Duodenal mucosa (tissue), 2 donors: ENCODE results near the gene CNDP2.
"Not testable (repeated sequence)": the region's sequence is repeated elsewhere in the genome, so short reads cannot be mapped to it uniquely, and the experiment has no call there.

ENCODE experiments used
- H3K27ac ChIP-seq: one replicate; pipeline ENCODE4 v1.7.0; 2013; ENCODE audit warnings: low read depth, low read length
- H3K27me3 ChIP-seq, 2 donors: one replicate each; pipeline ENCODE4 v1.7.0; 2013; ENCODE audit warnings: low read length in 2 of 2, control low read depth in 1 of 2; ENCODE audit not compliant: insufficient read depth in 2 of 2, control insufficient read depth in 1 of 2
- H3K36me3 ChIP-seq, 2 donors: one replicate each; pipeline ENCODE4 v1.7.0; 2013; ENCODE audit warnings: low read length in 2 of 2, control low read depth in 1 of 2; ENCODE audit not compliant: insufficient read depth in 2 of 2, control insufficient read depth in 1 of 2
- H3K4me1 ChIP-seq, 2 donors: one replicate each; pipeline ENCODE4 v1.7.0; 2013; ENCODE audit warnings: low read length in 2 of 2, control low read depth in 1 of 2; ENCODE audit not compliant: insufficient read depth in 2 of 2, control insufficient read depth in 1 of 2
- H3K4me3 ChIP-seq, 2 donors: one replicate each; pipeline ENCODE4 v1.7.0; 2013; ENCODE audit warnings: low read length in 2 of 2, low read depth in 1 of 2
- H3K9ac ChIP-seq, 2 donors: one replicate each; pipeline ENCODE4 v1.7.0; 2013; ENCODE audit warnings: low read length in 2 of 2, low read depth in 1 of 2
- H3K9me3 ChIP-seq, 2 donors: one replicate each; pipeline ENCODE4 v1.7.0; 2013; ENCODE audit warnings: low read length in 2 of 2, control low read depth in 1 of 2; ENCODE audit not compliant: control insufficient read depth in 1 of 2

Gene CNDP2

GRCh38 chr18:74524915-74525314 lies 28.8 kb downstream of the CNDP2 start:
- H3K27ac ChIP-seq, H3K4me3 ChIP-seq, H3K9ac ChIP-seq, H3K27me3 ChIP-seq, H3K9me3 ChIP-seq: not testable (repeated sequence)
- H3K4me1 ChIP-seq: peaks cover 33 to 40% of the 10 kb centered on the region in 2 donors
- H3K36me3 ChIP-seq: peaks cover 13 to 17% of the 10 kb centered on the region in 2 donors

- Histone ChIP-seq H3K27ac (peak overlapping the region; percentile 59), H3K9ac (no peak overlapping the region), H3K4me3 (no peak overlapping the region)
These were observed 29.6 kb downstream of the CNDP2 start for GRCh38 chr18:74525741-74526140.

GRCh38 chr18:74526488-74526887 lies 30.3 kb downstream of the CNDP2 start:
- Histone ChIP-seq H3K27me3 (no peaks in the 10 kb centered on the region), H3K4me3 (no peak overlapping the region), H3K9me3 (no peaks in the 10 kb centered on the region), H3K36me3 (peaks cover 3% of the 10 kb centered on the region in 2 donors), H3K27ac (no peak overlapping the region), H3K4me1 (peaks cover 38 to 49% of the 10 kb centered on the region in 2 donors), H3K9ac (no peak overlapping the region)

More at GRCh38 chr18:74525741-74526140, 29.6 kb downstream of the CNDP2 start:
- Histone ChIP-seq H3K9me3 (no peaks in the 10 kb centered on the region), H3K36me3 (peaks cover 5 to 10% of the 10 kb centered on the region in 2 donors), H3K27me3 (no peaks in the 10 kb centered on the region), H3K4me1 (peaks cover 38 to 46% of the 10 kb centered on the region in 2 donors)

GRCh38 chr18:74528478-74528877 lies 32.3 kb downstream of the CNDP2 start:
- H3K4me3 ChIP-seq: no peak overlapping the region
- no peak overlapping the region for H3K9ac ChIP-seq
- H3K4me1 ChIP-seq: peaks cover 37 to 47% of the 10 kb centered on the region in 2 donors
- no peaks in the 10 kb centered on the region for H3K9me3 ChIP-seq
- no peak overlapping the region for H3K27ac ChIP-seq
- no peaks in the 10 kb centered on the region for H3K27me3 ChIP-seq
- H3K36me3 ChIP-seq: no peaks in the 10 kb centered on the region

- H3K4me1 ChIP-seq: peaks cover 33 to 42% of the 10 kb centered on the region in 2 donors
- H3K27me3 ChIP-seq: no peaks in the 10 kb centered on the region
- H3K27ac ChIP-seq: no peak overlapping the region
- no peaks in the 10 kb centered on the region for H3K36me3 ChIP-seq
- H3K4me3 ChIP-seq: no peak overlapping the region
- H3K9me3 ChIP-seq: no peaks in the 10 kb centered on the region
- no peak overlapping the region for H3K9ac ChIP-seq
These were observed 32.8 kb downstream of the CNDP2 start for GRCh38 chr18:74528913-74529312.

- Histone ChIP-seq H3K27ac (no peak overlapping the region), H3K9ac (no peak overlapping the region)
These were observed 33.2 kb downstream of the CNDP2 start for GRCh38 chr18:74529378-74529777.

GRCh38 chr18:74529811-74530583 lies 33.8 kb downstream of the CNDP2 start:
- Histone ChIP-seq H3K27me3 (no peaks in the 10 kb centered on the region), H3K36me3 (no peaks in the 10 kb centered on the region), H3K4me3 (no peak overlapping the region), H3K27ac (no peak overlapping the region), H3K9ac (no peak overlapping the region), H3K4me1 (peaks cover 25 to 33% of the 10 kb centered on the region in 2 donors), H3K9me3 (no peaks in the 10 kb centered on the region)

More at GRCh38 chr18:74529378-74529777, 33.2 kb downstream of the CNDP2 start:
- H3K9me3 ChIP-seq: no peaks in the 10 kb centered on the region
- H3K36me3 ChIP-seq: no peaks in the 10 kb centered on the region
- peaks cover 28 to 38% of the 10 kb centered on the region in 2 donors for H3K4me1 ChIP-seq
- H3K4me3 ChIP-seq: no peak overlapping the region
- H3K27me3 ChIP-seq: no peaks in the 10 kb centered on the region

GRCh38 chr18:74530584-74530862 lies 34.4 kb downstream of the CNDP2 start:
- Histone ChIP-seq H3K27ac (no peak overlapping the region), H3K27me3 (no peaks in the 10 kb centered on the region), H3K9ac (no peak overlapping the region), H3K9me3 (no peaks in the 10 kb centered on the region), H3K4me3 (no peak overlapping the region), H3K36me3 (no peaks in the 10 kb centered on the region), H3K4me1 (peaks cover 24 to 32% of the 10 kb centered on the region in 2 donors)

- Histone ChIP-seq H3K9me3 (no peaks in the 10 kb centered on the region), H3K36me3 (no peaks in the 10 kb centered on the region), H3K9ac (no peak overlapping the region), H3K4me3 (no peak overlapping the region), H3K27ac (no peak overlapping the region), H3K4me1 (peaks cover 20 to 27% of the 10 kb centered on the region in 2 donors), H3K27me3 (no peaks in the 10 kb centered on the region)
These were observed 34.9 kb downstream of the CNDP2 start for GRCh38 chr18:74531043-74531442.

- Histone ChIP-seq H3K36me3 (no peaks in the 10 kb centered on the region), H3K27ac (no peak overlapping the region), H3K27me3 (no peaks in the 10 kb centered on the region), H3K9me3 (no peaks in the 10 kb centered on the region), H3K4me1 (peaks cover 10 to 14% of the 10 kb centered on the region in 2 donors), H3K9ac (no peak overlapping the region), H3K4me3 (no peak overlapping the region)
These were observed 36.4 kb downstream of the CNDP2 start for GRCh38 chr18:74532511-74533025.
